Suppressor macrophage (primary cell): ENCODE data around the gene UBAP1L.
"Not testable (repeated sequence)": the region's sequence is repeated elsewhere in the genome, so short reads cannot be mapped to it uniquely, and the experiment has no call there.

Experiments
- DNase-seq, 4 experiments: peaks; one replicate each; pipeline ENCODE4 v3.0.0-alpha.2; 2020 to 2022

The UBAP1L gene

DNA sequence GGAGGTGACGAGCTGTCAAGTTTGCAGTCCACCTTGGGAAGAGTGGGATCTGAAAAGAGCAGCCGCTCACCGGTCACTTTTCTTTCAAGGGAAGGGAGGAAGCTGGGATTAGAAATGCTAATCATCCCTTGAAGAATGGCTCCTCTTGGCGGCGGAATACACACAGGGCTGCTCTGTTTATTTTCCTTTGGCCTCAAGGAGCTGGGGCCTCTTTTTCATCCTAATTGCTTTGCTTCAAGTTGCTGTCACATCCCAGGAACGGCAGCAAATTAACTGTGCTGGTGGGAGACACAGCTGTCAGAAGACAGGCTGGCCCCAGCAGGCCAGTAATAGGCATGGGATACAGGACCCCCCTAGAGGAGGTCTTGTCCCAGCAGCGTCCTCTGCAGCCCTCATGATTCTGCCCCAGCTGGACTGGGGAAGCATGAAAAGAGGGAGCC lies 31.7 kb downstream of the UBAP1L start:
- no peak for DNase-seq

DNA sequence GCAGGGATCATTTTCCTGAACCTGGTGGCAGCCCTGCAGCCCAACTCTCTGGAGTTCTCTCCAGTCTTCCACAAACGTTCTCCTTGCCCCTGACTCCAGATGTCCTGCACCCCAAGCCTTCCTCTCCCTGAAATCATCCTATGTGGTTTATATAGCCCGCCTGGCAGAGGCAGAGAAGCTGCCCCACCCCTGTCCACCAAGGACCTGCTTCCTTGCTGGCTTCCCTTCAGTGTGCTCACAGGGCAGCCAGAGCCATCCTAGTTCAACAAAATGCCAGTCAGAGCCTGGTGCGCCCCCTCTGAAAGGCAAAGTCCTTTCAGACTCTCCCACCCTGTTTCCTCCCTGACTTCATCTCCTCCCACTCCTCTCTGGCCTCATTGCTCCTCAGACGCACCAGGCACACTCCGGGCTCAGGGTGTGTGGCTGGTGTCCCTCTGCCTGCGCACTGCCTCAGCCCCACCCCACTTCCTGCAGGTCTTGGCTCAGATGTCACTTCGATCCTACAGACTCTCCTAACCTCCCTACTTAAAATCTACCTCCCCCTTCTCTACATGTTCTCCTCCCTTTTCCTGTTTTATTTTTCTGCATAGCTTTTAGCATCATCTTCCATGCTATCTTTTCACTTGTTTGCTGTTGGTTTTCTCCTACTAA lies 32.6 kb downstream of the UBAP1L start:
- DNase-seq, result peak; percentile 65 to 89 (median 74)

DNA sequence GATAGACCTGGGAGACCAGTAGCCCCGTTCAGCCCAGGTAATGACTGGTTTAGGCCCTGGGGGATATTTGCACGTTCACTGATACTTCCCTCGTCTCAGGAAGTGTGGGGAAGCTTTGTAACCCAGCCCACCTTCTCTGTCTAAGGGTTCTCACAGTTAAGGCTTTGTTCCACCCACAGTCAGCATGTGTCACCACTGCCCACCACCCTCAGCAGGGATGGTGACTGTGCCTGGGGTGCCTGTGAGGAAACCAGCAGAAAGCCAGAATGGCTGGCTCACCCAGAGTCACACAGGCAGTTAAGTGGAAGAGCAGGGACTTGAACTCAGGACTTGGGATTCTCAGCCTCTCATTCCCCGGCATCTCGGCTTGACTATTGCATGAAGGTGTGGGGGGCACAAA lies 33.2 kb downstream of the UBAP1L start:
- DNase-seq, result peak; percentile 62 to 86 (median 70)

DNA sequence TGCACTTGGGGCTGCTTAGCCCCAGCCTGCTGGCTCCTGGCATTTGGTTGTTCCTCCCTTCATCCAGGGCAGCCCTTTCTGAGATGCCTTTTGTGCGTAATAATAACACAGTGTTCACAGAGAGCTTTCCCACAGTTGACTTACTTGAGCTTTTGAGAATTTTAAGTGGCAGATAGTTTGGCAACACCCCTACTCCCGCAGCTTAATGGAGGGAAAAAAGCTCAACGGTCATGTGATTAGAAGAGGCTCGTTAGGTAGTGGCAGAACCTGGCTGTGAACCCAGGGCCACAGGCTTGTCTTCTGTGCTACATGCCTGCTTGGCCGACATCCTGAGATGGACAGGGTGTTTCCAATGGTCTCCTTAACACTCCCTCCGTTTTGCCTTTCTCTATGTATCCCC lies 33.7 kb downstream of the UBAP1L start:
- DNase-seq, result no peak

DNA sequence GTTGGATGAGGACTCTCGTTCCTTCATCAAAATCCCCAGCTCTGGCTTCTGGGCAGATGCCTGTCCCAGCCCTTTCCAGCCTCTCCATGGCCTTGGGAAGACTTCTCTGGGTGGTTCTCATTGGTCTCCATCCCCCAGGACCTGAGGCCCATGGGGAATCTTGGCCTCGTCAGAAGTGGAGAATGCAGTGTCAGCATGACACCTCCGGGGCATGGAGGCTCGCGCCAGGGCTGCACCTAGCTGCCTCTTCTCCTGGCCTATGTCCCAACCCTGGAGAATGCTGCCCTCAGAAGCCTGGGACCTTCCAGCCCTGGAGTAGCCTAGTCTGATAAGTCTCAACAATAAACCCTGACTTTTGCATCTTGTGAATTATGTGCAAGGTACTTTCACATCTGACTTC lies 35.4 kb downstream of the UBAP1L start:
- no peak for DNase-seq

DNA sequence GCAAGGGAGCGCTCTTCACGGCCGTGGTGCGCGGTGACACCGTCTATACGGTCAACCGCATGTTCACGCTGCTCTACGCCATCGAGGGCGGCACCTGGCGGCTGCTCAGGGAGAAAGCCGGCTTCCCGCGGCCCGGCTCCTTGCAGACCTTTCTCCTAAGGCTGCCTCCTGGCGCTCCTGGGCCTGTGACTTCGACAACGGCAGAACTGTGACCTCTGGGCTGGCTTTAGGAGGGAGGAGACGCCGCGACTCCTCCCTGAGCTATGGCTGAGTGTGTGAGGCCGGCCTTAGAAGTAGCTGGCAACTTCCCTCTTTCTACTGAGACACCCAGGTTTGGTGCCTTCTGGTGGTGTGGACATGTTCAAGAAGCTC lies 37.0 kb downstream of the UBAP1L start:
- peak; percentile 50 to 74 (median 68) for DNase-seq

DNA sequence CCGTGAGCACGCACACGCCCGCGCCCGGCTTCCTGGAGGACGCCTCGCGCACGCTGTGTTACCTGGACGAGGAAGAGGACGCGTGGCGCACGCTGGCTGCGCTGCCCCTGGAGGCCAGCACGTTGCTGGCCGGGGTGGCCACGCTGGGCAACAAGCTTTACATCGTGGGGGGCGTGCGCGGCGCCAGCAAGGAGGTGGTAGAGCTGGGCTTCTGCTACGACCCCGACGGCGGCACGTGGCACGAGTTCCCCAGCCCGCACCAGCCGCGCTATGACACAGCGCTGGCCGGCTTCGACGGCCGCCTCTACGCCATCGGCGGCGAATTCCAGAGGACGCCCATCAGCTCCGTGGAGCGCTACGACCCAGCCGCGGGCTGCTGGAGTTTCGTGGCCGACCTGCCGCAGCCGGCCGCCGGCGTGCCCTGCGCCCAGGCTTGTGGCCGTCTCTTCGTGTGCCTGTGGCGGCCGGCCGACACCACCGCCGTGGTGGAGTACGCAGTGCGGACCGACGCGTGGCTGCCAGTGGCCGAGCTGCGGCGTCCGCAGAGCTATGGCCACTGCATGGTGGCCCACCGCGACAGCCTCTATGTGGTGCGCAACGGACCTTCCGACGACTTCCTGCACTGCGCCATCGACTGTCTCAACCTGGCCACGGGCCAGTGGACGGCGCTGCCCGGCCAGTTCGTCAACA lies 37.6 kb downstream of the UBAP1L start:
- DNase-seq, result no peak

DNA sequence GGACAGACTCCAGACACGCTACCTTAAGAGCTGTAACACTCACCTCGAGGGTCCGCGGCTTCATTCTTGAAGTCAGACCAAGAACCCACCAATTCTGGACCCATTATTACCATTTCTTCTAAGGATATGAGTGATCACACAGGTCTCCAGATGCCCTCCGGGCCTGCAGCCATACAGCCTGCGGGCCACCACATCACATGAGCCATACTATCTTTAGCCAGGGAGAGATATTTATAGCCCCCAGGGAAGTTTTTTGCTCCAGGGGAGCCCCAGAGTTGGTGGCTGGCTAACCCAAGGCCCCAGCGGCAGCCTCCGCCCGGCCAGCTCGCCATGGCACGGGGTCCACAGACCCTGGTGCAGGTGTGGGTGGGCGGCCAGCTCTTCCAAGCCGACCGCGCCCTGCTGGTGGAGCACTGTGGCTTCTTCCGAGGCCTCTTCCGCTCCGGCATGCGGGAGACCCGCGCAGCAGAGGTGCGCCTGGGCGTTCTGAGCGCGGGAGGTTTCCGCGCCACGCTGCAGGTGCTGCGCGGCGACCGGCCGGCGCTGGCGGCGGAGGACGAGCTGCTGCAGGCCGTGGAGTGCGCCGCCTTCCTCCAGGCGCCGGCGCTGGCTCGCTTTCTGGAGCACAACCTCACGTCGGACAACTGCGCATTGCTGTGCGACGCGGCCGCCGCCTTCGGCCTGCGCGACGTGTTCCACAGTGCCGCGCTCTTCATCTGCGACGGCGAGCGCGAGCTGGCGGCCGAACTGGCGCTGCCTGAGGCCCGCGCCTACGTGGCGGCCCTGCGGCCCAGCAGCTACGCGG lies 38.3 kb downstream of the UBAP1L start, which contains the start of gene KBTBD13:
Gene KBTBD13 (plus strand): TSS at position 261 of the 805 bp plus-strand sequence. CDS start 70 bp downstream, at position 331.
- no peak for DNase-seq

DNA sequence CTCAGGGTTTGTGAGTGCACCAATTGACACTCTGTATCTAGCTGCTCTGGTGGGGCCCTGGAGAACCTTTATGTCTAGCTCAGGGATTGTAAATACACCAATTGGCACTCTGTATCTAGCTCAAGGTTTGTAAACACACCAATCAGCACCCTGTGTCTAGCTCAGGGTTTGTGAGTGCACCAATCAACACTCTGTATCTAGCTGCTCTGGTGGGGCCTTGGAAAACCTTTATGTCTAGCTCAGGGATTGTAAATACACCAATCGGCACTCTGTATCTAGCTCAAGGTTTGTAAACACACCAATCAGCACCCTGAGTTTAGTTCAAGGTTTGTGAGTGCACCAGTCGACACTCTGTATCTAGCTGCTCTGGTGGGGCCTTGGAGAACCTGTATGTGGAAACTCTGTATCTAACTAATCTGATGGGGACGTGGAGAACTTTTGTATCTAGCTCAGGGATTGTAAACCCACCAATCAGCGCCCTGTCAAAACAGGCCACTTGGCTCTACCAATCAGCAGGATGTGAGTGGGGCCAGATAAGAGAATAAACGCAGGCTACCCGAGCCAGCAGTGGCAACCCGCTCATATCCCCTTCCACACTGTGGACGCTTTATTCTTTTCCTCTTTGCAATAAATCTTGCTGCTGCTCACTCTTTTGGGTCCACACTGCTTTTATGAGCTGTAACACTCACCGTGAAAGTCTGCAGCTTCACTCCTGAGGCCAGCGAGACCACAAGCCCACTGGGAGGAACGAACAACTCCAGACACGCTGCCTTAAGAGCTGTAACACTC lies 39.2 kb downstream of the UBAP1L start:
- DNase-seq, result not testable (repeated sequence)

DNA sequence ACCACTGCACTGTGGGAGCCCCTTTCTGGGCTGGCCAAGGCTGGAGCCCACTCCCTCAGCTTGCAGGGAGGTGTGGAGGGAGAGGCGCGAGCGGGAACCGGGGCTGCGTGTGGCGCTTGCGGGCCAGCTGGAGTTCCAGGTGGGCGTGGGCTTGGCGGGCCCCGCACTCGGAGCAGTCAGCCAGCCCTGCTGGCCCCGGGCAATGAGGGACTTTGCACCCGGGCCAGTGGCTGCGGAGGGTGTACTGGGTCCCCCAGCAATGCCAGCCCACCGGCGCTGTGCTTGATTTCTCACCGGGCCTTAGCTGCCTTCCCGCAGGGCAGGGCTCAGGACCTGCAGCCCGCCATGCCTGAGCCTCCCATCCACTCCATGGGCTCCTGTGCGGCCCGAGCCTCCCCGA lies 40.1 kb downstream of the UBAP1L start:
- not testable (repeated sequence) for DNase-seq

DNA sequence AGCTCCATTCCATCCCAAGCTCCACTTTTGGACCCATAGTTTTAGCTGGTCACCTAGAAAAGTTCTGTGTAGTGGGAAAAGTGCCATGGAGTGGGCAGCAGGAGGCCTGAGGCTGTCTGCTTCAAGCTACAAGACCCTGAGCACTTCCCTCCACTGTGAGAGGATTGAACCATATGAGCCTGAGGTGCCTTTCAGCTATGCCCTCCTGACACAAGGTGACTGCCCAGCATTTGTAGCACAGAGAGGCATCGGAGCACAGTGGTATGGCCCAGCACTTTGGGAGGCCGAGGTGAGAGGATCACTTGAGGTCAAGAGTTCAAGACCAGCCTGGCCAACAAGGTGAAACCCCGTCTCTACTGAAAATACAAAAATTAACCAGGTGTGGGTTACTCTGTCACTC lies 42.4 kb downstream of the UBAP1L start:
- DNase-seq, result no peak

DNA sequence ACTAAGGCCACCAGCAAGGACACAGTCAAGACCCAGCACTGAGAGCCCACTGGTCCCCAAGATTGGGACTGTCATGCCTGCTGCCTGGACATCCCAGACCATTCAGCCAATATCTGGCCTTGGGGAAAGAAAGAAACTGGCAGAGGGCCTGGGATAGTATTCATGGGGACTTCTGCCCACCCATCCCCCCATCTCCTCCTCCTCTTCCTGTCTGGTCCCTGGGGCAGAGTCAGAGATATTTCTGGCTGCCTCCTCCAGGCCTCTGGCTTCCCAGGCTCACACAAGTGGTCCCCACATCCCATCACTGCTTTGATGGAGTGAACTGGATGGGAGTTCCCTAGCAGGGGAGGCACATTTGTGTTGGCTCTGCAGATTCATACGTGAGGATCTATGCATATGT lies 43.0 kb downstream of the UBAP1L start:
- DNase-seq, result peak in 2 of 4 experiments; percentile 11 to 13

DNA sequence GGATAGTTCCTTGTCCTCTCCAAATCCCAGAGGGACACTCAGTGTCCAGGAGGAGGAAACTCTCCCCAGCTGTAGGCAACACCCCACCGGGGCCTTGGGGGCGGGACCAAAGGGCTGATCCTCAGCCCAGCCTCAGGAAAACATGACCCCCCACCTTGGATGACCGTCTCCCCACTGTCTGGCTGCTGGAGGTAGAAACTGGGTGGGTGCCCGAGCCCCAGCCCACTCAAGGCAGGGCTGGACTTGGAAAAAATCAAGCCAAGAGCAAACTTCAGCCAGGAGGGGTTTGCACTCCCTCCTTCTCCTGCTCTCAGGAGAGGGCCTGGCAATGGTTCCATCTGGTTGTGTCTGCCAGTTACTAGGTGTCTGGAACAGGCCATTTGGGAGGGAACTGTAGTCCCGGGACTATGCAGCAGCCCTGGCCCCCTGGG lies 43.6 kb downstream of the UBAP1L start:
- no peak for DNase-seq

DNA sequence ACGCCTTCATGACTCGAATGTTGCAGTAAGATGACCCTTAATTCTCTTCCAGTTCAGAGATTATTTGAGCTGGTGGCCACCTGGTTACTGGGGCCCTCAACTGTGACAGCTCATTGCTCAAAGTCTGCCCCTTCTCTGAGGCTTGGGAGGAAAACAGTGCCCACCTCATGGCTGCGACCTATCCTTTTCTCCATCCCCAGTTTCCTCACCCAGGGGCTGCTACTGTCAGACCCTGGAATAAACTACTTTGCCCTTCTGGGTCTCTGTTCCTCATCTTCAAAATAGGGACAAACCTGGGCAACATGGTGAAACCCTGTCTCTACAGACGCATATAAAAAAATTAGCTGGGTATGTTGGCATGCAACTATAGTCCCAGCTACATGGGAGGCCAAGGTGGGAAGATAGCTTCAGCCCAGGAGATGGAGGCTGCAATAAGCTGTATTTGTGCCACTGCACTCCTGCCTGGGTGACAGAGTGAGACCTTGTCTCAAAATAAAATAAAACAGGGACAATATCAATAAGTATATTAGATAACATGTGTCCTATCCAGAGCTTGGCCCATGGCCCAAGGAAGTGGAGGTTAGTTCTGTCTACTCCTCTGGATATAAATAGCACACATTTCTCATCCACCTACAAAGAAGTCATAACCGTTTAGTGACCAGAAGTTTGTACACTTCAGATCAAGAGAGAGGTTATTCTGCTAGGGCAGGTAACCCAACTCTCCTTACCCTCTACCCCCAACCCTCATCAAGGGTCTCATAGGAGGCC lies 45.0 kb downstream of the UBAP1L start:
- DNase-seq, result no peak

DNA sequence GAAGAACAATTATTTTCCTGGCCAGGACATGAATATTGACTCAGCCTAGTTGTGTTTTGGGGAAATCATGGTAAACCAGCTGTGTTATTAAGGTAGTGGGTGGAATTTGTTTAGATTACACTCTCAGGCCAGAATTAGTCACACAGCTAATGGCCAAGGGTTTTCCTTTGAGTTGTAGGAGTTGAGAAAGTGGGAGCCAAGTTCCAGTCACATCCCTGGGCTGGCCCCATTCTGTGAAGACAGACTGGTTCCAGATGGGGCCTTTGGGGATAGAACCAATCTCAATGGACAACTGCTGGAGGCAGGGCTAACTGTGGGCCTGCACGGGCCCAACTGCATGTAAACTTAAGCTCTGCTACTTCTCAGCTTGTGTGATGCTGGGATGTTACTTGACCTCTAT lies 45.8 kb downstream of the UBAP1L start:
- peak in 1 of 4 experiments; percentile 29 for DNase-seq

DNA sequence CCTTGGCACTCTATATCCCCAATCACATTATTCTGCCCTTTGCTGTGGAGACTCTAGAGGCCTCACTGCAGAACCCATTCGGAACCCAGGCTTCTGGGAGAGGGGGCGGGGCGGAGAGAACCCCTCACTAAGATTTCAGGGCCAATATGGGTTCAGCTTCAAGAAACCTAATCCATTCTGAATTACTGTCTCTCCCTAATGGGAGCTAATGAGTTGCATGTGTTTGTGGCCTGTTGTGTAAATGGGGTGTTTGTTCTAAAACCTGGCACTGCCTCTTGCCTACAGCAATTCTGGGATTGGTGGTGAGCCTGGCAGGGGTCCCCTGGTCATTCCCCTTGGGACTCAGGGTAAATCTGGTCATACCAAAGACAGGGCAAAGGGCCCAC lies 46.6 kb downstream of the UBAP1L start:
- DNase-seq, result no peak

DNA sequence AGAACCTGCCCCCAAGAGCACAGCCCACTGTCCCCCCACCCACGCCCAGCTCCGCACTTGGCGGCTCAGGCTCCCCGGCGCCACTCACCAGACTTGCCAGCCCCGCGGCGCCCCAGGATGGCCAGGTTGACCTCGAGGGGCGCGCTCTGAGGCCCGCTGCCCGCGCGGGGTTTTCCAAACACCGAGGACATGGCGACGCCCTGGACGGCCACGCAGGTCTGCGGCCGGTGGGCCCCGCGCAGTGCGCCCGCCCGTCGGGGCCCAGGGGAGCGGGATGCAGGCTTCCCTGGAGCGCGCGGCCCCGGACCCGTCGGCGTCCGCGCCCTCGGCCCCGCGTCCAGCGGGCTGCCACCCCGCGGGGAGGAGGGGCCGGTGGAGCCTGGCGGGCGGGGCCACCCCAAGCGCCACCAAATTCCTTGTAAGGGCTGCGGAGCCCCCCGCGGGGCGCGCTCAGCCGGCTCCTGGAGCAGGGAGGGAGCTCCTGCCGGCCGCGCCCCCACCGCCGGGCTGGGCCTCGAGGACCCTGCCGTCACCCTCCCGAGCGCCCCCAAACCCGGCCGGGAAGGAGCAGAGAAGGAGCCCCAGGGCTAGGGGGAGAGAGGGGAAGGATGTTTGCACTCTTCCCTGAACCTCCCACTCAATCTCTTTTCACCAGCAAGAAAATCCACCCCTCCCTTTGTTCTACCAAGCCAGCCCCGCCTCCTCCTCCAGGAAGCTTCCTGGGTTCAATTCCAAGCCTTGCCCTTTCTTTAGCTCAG lies 47.2 kb downstream of the UBAP1L start, which contains the start of gene RASL12:
Gene RASL12 (minus strand): TSS at position 347 of the 758 bp plus-strand sequence. CDS start 156 bp downstream, at position 191.
- peak in 1 of 4 experiments; percentile 15 for DNase-seq

DNA sequence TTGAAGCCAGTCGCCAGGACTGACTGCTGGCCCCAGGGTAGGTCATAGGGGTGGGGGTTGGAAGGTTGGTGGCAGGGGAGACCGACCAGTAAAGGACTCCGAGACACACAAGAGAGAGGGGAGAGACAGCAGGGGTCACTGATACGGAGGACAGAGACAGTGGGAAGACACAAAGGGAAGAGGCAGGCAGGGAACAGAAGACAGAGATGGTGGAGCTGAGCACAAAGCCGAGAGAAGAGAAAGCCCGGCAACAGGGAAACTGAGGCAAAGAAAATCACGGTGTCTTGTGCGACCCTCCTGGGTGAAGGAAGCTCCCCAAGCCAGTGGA lies 47.7 kb downstream of the UBAP1L start:
- DNase-seq, result no peak

DNA sequence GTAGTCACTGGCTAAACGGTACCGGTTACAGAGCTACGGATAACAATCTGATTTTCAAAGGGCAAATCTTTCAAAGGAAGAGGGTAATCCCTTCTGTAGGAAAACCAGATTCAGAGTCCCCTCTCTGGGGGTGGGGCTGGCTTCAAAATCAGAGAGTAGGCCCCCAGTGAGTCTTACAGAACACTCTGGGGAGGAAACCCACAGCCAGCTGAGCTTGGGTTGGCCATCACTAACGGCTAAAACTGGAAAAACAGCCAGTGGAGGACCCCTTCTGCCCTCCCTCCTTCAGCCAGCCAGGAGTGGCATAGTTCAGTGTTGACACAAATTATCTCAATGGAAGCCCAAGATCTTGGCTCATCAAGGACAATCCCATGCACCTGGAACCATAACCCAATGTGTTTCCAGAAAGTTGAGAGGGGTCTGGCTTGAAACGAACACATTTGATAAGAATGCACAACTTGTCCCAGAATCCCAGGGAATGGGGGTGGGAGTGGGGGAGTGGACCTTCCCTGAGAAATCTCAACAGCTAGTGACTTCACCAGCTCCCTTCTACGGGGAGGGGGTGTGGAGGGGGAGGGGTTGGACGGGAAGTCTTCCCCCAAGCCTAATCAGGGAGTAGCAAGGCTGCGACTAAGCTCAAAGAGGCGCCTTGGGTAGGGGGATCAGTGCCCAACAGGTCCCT lies 48.2 kb downstream of the UBAP1L start:
- DNase-seq, result no peak

DNA sequence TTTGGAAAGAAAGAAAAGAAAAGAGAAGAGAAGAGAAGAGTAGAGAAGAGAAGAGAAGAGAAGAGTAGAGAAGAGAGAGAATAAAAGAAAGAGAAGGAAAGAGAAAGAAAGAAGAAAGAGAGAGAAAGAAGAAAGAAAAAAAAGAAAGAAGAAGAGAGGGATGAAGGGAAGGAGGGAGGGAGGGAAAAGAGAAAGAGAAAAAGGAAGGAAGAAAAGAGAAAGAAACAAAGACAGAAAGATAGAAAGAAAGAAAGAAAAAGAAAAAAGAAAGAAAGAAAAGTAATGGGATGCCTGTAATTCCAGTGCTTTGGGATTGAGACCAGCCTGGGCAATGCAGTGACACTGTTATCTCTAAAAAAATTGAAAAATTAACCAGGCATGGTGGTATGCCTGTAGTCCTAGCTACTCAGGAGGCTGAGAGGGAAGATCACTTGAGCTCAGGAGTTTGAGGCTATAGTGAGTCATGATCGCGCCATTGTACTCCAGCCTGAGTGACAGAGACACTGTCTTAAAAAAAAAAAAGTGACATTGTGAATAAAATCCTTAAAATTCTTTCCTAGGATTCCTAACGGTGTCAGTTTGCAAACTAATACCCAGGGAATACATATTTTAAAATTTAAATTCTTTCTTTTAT lies 48.9 kb downstream of the UBAP1L start:
- no peak for DNase-seq
